ENCODE results near the gene MEX3C.
A peak's percentile ranks its signal among the peaks of the same experiment; 100 is the strongest.

The MEX3C gene

DNA sequence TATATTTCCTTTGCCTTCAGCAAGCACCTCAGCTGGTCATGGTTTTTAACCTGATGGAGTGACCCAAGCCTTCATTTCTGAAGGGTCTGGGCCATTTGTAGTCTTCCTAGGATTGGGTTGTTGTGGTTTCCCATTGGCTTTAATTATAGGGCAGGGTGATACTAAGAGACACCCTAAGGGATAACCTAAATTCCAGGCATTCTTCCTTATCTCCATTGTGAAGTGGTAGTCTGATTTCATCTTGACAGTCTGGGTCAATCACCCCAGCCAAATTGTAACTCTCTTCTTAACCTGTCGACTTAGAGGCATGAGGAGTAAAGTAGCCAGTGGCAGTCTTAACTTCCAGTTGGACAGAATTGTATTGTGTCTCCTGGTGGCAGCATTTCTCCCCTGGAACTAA is 30.2 kb upstream of the MEX3C start:
- no peak for TF ChIP-seq YY1 (IDR thresholded peaks at IDR 0.05; ENCODE audit: insufficient read depth, insufficient read length)
- TF ChIP-seq ZNF274 (IDR thresholded peaks at IDR 0.05; ENCODE audit: low read depth, low read length): no peak
- no peak for TF ChIP-seq SUZ12 (IDR thresholded peaks at IDR 0.05; ENCODE audit: extremely low read depth, insufficient read depth, insufficient read length)
- no peak overlapping the region for H3K9ac ChIP-seq (ENCODE audit: insufficient read length, low read depth)
- no peaks in the 10 kb centered on the region for H3K27me3 ChIP-seq (ENCODE audit: insufficient read depth, insufficient read length)
- no peak for DNase-seq (ENCODE audit: low read depth, low spot score)
- peaks cover 4% of the 10 kb centered on the region; the same call in 1 of the 2 replicates for H3K9me3 ChIP-seq (ENCODE audit: insufficient read depth, low read length)
- no peaks in the 10 kb centered on the region for H3K4me1 ChIP-seq (ENCODE audit: insufficient read depth, insufficient read length)
- H3K4me3 ChIP-seq (ENCODE audit: insufficient read length, low read depth): no peak overlapping the region
- H3K36me3 ChIP-seq (ENCODE audit: insufficient read depth, insufficient read length, low read length): no peaks in the 10 kb centered on the region

DNA sequence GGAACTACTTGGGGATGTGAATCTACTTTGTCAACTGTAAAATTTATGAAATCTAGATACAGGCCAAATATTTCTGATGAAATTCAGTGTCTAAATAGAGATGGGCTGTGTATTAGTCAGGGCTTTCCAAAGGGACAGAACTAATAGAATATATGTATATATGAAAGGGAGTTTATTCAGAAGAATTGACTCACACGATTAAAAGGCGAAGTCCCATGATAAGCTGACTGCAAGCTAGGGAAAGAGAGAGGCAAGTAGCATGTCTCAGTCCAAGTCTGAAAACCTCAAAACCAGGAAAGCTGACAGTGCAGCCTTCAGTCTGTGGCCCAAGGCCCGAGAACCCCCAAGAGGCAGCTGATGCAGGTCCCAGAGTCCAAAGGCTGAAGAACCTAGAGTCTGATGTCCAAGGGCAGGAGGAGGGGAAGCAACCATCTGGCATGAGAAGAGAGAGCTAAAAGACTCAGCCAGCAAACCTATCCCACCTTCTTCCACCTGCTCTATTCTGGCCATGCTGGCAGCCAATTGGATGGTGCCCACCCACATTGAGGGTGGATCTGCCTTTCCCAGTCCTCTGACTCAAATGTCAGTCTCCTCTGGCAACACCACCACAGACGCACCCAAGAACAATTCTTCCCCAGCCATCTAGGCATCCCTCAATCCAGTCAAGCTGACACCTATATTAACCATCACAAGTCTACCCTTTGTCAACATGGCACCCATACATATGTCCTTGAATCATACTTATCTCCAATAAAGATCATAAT is 29.3 kb upstream of the MEX3C start:
- H3K4me3 ChIP-seq (ENCODE audit: insufficient read length, low read depth): no peak overlapping the region
- no peaks in the 10 kb centered on the region for H3K36me3 ChIP-seq (ENCODE audit: insufficient read depth, insufficient read length, low read length)

DNA sequence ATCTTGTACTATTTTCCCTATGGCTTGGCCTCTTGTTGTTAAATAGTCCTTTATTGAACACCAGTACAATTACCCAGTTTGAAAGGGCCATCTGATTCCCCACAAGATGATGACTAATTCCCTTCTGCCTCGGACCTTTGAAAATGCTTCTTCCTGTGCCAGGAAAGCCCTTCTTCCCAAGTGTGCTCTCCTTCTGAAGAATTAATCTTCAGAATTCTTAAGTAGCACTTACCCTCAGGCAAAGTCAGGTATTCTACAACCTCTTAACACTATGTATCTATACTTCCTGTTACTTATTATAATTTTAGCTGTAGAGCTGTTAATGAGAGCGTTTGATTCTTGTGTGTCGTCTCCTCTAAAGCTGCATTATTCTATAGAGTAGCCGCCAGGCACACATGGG is 28.6 kb upstream of the MEX3C start:
- H3K4me3 ChIP-seq (ENCODE audit: insufficient read length, low read depth): no peak overlapping the region
- H3K9ac ChIP-seq (ENCODE audit: insufficient read length, low read depth): no peak overlapping the region
- DNase-seq (ENCODE audit: low read depth, low spot score): no peak
- no peak for TF ChIP-seq YY1 (IDR thresholded peaks at IDR 0.05; ENCODE audit: insufficient read depth, insufficient read length)
- TF ChIP-seq ZNF274 (IDR thresholded peaks at IDR 0.05; ENCODE audit: low read depth, low read length): no peak
- no peak for TF ChIP-seq SUZ12 (IDR thresholded peaks at IDR 0.05; ENCODE audit: extremely low read depth, insufficient read depth, insufficient read length)
- H3K36me3 ChIP-seq (ENCODE audit: insufficient read depth, insufficient read length, low read length): no peaks in the 10 kb centered on the region
- H3K27me3 ChIP-seq (ENCODE audit: insufficient read depth, insufficient read length): no peaks in the 10 kb centered on the region
- H3K4me1 ChIP-seq (ENCODE audit: insufficient read depth, insufficient read length): no peaks in the 10 kb centered on the region
- H3K9me3 ChIP-seq (ENCODE audit: insufficient read depth, low read length): peaks cover 4% of the 10 kb centered on the region; the same call in 1 of the 2 replicates

More for the DNA sequence above, 29.3 kb upstream of the MEX3C start:
- Histone ChIP-seq H3K27me3 (ENCODE audit: insufficient read depth, insufficient read length) (no peaks in the 10 kb centered on the region), H3K9ac (ENCODE audit: insufficient read length, low read depth) (no peak overlapping the region), H3K9me3 (ENCODE audit: insufficient read depth, low read length) (peaks cover 4% of the 10 kb centered on the region; the same call in 1 of the 2 replicates), H3K4me1 (ENCODE audit: insufficient read depth, insufficient read length) (no peaks in the 10 kb centered on the region)
- no peak for TF ChIP-seq SUZ12 (IDR thresholded peaks at IDR 0.05; ENCODE audit: extremely low read depth, insufficient read depth, insufficient read length)
- no peak for TF ChIP-seq YY1 (IDR thresholded peaks at IDR 0.05; ENCODE audit: insufficient read depth, insufficient read length)
- no peak for TF ChIP-seq ZNF274 (IDR thresholded peaks at IDR 0.05; ENCODE audit: low read depth, low read length)
- DNase-seq (ENCODE audit: low read depth, low spot score): no peak

DNA sequence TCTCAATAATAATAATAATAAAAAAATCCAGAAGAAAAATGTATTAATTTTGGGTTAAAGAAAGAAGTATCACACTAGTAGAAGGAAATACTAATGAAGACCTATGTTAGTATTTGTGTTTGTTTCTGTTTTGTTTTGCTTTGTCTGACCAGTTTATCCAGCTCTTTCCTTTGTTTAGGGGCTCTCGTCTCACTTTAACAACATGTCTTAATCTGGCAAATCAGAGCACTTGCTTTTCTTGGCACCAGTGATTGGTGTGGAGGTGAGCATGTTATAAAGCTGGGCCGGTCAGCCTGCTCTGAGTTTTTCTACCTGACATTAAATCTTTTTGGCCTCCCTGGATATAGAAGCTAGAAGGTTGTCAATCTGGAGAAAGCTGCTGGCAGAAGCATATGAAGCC is 15.1 kb upstream of the MEX3C start:
- no peak for TF ChIP-seq ZNF274 (IDR thresholded peaks at IDR 0.05; ENCODE audit: low read depth, low read length)
- TF ChIP-seq YY1 (IDR thresholded peaks at IDR 0.05; ENCODE audit: insufficient read depth, insufficient read length): no peak
- no peak for TF ChIP-seq SUZ12 (IDR thresholded peaks at IDR 0.05; ENCODE audit: extremely low read depth, insufficient read depth, insufficient read length)
- no peak for DNase-seq (ENCODE audit: low read depth, low spot score)

DNA sequence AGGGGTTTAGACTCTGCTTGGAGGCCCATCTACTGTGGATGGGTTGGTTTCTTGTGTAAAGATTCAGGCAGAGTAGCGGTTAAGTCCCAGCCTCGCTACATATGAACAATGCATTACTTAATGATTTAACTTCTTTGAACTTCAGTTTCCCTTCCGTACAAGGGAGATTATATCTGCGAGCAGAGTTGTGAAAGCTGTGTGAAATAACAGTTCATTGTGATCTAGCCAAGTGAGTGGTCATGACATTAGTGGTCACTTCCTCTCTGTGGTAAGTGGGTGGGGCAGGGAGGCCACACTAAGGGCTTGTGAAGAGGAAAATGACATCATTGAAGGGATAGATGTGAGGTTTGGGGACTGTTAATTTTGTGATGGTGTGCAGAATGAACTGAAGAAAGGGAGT is 14.1 kb upstream of the MEX3C start:
- H3K4me3 ChIP-seq (ENCODE audit: insufficient read length, low read depth): no peak overlapping the region
- H3K4me1 ChIP-seq (ENCODE audit: insufficient read depth, insufficient read length): no peaks in the 10 kb centered on the region
- H3K9me3 ChIP-seq (ENCODE audit: insufficient read depth, low read length): no peaks in the 10 kb centered on the region
- H3K9ac ChIP-seq (ENCODE audit: insufficient read length, low read depth): no peak overlapping the region
- no peak for DNase-seq (ENCODE audit: low read depth, low spot score)
- TF ChIP-seq SUZ12 (IDR thresholded peaks at IDR 0.05; ENCODE audit: extremely low read depth, insufficient read depth, insufficient read length) (no peak), ZNF274 (IDR thresholded peaks at IDR 0.05; ENCODE audit: low read depth, low read length) (no peak), YY1 (IDR thresholded peaks at IDR 0.05; ENCODE audit: insufficient read depth, insufficient read length) (no peak)
- no peaks in the 10 kb centered on the region for H3K27me3 ChIP-seq (ENCODE audit: insufficient read depth, insufficient read length)
- no peaks in the 10 kb centered on the region for H3K36me3 ChIP-seq (ENCODE audit: insufficient read depth, insufficient read length, low read length)

More for the DNA sequence above, 15.1 kb upstream of the MEX3C start:
- H3K9ac ChIP-seq (ENCODE audit: insufficient read length, low read depth): no peak overlapping the region
- no peaks in the 10 kb centered on the region for H3K27me3 ChIP-seq (ENCODE audit: insufficient read depth, insufficient read length)
- H3K9me3 ChIP-seq (ENCODE audit: insufficient read depth, low read length): no peaks in the 10 kb centered on the region
- no peaks in the 10 kb centered on the region for H3K4me1 ChIP-seq (ENCODE audit: insufficient read depth, insufficient read length)
- no peak overlapping the region for H3K4me3 ChIP-seq (ENCODE audit: insufficient read length, low read depth)
- no peaks in the 10 kb centered on the region for H3K36me3 ChIP-seq (ENCODE audit: insufficient read depth, insufficient read length, low read length)

DNA sequence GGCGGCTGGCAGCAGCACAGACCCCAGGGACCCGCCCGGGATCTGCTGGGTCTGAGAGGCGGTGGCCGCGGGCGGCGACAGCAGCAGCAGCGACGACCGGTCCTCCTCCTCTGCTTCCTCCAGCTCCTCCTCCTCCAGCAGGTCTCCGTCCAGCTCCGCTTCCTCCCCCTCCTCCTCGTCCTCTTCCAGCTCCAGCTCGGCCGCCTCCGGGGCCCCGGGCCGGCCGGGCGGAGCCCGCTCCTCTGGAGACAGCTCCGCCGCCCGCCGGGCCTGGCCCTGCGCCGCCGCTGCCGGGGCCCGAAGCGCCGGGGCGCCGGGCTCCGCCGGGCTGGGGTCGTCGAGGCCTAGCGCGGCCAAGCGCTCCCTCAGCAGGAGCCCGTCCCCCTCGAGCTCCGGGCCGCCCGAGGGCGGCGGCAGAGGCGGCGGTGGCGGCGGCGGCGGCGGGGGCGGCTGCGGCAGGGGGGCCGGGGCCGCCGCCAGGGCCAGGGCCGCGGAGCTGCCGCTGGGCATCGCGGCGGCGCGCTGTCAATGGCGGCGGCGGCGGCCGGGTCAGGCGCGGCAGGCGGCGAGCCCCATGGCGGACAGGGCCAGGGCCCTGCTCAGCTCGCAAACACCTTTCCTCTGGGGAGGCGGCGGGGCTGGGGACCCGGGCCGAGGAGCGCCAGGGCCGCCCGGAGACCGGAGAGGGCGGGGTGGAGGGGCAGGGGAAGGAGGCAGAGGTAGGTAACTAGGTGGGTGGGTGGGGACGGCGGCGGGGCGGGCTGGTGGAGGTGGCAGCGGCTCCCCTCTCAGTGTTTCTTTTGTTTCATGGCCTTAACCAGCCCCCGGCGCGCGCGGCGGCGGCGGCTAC is 445 bp downstream of the MEX3C start:
- peak overlapping the region; percentile 95 for H3K4me3 ChIP-seq (ENCODE audit: insufficient read length, low read depth)
- no peaks in the 10 kb centered on the region for H3K9me3 ChIP-seq (ENCODE audit: insufficient read depth, low read length)
- peak overlapping the region; percentile 98 for H3K9ac ChIP-seq (ENCODE audit: insufficient read length, low read depth)
- no peak for DNase-seq (ENCODE audit: low read depth, low spot score)
- TF ChIP-seq SUZ12 (IDR thresholded peaks at IDR 0.05; ENCODE audit: extremely low read depth, insufficient read depth, insufficient read length) (no peak), ZNF274 (IDR thresholded peaks at IDR 0.05; ENCODE audit: low read depth, low read length) (no peak), YY1 (IDR thresholded peaks at IDR 0.05; ENCODE audit: insufficient read depth, insufficient read length) (no peak)
- peaks cover 2% of the 10 kb centered on the region for H3K4me1 ChIP-seq (ENCODE audit: insufficient read depth, insufficient read length)
- H3K36me3 ChIP-seq (ENCODE audit: insufficient read depth, insufficient read length, low read length): peaks cover 11% of the 10 kb centered on the region
- H3K27me3 ChIP-seq (ENCODE audit: insufficient read depth, insufficient read length): no peaks in the 10 kb centered on the region

Measured in NT2/D1 (cell line).